GM21529 (cell line): ENCODE results near the gene RBM14.
"Not testable (repeated sequence)": the region's sequence is repeated elsewhere in the genome, so short reads cannot be mapped to it uniquely, and the experiment has no call there.

Experiments
- ATAC-seq: cut with Tn5 transposase; IDR thresholded peaks from one replicate; pipeline ENCODE4 v1.9.1; 2021; ENCODE audit not compliant: unreplicated experiment

RBM14 gene

DNA sequence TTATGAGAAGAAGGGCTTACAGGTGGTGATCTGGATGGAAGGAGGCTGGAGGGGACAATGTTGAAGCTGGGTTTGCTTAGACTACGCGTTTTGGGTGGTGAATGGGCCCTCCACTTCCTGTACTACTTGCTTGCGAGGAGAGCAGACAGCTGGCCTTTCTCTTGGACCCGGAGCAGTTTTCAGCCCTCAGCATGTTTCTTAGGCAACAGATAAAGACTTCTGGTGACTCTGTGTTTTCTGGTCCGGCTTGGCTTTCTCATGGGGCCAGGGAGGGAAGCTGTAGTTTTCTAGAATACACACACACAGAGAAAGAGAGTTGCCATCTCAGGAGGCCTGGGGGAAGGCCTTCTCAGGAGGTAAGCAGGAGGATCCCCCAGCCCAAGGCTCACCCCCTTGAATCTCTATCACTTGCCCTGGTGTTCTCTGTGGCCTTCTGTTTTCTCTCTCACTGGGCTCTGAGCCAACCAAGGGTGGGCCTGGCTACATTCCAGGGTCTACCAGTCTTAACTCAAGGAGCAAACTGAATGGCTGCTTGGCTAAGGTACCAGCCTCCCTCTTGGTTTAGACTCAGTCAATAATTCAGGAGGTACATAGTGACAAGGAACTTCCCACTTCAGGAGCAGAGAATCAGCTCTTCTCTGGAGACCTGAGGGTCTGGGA is 21.1 kb upstream of the RBM14 start:
- no peak for ATAC-seq

DNA sequence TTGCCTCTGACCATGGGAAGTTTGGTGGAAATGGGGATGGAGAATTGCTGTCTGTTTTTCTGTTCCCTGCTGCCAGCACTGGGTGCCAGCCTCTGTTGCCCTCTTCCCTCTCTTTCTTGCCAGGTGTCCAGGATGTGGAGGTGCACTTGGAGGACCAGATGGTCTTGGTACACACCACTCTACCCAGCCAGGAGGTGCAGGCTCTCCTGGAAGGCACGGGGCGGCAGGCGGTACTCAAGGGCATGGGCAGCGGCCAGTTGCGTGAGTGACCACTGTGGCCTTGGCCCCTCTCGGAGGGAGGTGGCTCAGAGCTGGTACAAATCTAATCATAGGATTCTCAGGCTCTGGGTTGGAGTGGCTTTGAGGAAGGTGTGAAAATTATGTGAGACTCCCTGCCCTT is 17.4 kb upstream of the RBM14 start:
- no peak for ATAC-seq

DNA sequence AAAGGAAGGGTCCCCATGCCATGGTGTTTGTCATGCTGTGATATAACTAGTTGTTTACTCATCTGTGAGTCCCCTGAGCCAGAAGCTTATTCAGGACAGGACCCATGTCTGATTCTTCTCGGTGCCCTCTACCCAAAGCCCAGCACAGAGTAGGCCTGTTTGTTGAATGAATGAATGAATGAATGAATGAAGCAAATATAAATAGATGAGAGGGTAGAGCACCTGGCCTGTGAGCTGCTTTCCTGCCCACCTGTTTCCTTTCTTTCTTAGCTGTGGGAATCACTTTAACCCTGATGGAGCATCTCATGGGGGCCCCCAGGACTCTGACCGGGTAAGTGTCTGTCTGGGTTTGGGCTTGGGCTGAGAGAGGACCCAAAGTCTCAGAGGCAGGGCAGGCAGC is 16.2 kb upstream of the RBM14 start:
- no peak for ATAC-seq

DNA sequence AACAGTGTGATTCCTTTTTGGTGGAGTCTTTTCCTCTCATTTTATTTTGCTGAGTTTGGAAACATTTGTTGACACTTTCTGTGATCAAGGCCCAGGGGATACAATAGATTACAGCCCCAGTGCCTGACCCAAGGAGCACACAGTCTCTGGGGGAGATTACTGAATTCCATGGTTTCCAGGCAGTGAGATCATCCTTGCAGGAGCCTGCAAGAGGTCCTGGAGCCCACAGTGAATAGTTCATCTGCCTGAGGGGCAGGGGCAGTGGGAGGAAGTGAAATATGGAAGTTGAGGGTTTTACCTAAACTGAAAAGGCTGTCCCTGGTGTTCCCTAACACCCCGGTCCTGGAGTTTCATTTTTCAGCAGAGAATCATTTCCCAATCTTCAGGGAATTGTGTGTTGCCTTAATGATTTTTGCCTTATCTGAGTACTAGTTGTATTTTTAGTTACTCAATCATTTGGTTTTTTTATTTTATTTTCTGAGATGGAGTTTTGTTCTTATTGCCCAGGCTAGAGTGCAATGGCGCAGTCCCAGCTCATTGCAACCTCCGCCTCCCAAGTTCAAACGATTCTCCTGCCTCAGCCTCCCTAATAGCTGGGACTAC is 15.7 kb upstream of the RBM14 start:
- ATAC-seq, result no peak

DNA sequence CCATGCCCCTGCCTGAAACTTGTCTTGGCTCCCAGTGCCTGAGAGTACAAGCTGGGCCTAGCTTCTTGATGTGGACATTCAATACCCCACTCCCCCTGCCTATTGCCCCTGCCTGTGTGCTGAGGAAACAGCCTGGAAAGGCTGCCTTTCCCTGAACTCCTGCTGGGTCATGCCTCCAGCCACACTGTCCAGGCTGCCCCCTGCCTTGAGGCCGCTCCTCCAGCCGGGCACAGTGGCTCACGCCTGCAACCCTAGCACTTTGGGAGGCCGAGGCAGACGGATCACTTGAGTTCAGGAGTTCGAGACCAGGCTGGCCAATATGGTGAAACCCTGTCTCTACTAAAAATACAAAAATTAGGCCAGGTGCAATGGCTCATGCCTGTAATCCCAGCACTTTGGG is 13.4 kb upstream of the RBM14 start:
- no peak for ATAC-seq

DNA sequence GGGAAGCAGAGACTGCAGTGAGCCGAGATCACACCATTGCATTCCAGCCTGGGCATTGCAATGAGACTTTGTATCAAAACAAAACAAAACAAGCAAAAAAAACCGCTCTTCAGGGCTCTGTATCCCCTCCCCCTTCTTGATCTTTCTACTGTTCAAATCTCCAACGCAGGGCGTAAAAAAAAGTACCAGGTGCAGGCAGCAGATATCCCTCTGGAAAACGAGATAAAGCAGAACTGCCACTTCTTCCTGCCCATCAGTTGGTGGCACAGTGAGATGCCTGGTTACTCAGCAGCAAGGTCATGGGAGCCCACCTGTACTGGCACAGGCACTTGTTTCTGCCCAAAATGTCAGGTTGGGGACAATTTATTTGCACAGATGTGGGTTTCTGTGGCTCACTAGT is 12.3 kb upstream of the RBM14 start:
- ATAC-seq, result no peak

DNA sequence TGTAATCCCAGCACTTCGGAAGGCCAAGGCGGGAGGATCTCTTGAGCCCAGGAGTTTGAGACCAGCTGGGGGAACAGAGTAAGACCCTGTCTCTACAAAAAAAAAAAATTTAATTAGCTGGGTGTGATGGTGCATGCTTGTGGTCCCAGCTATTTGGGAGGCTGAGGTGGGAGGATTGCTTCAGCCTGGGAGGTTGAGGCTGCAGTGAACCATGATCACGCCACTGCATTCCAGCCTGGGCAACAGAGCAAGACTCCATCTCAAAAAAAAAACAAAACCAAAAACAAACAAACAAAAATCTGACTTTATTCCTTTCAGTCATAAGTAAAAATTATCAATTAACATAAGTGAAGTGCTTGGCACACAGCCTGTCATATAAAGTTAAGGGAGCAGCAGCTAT is 9.8 kb upstream of the RBM14 start:
- not testable (repeated sequence) for ATAC-seq

DNA sequence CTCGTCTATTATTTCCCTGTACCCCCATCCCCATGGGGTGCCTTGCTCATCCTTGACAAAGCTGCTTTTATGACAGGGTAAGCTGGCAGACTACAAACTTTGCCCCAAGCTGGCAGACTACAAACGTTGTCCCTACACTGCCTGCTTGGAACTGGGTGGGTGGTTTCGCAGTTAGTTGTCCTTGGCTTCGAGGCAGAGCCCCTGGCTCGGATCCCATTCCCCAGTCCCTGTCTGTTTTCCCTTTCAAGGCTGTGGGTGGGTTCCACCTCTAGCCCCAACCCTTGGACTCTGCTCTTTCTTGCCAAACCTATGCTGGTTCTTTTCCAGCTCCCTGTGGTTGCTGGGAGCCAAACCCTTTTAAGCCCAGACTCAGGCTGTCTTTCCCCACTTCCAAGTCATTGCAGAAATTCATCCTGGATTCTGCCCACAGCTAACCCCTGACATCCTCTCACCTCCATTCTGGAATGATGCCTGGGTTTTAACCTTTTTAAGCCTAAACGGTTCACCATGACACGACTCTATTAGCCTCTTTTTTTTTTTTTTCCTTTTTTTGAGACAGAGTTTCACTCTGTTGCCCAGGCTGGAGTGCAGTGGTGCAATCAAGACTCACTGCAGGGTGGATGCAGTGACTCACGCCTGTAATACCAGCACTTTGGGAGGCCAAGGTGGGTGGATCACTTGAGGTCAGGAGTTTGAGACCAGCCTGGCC is 9.2 kb upstream of the RBM14 start:
- no peak for ATAC-seq

DNA sequence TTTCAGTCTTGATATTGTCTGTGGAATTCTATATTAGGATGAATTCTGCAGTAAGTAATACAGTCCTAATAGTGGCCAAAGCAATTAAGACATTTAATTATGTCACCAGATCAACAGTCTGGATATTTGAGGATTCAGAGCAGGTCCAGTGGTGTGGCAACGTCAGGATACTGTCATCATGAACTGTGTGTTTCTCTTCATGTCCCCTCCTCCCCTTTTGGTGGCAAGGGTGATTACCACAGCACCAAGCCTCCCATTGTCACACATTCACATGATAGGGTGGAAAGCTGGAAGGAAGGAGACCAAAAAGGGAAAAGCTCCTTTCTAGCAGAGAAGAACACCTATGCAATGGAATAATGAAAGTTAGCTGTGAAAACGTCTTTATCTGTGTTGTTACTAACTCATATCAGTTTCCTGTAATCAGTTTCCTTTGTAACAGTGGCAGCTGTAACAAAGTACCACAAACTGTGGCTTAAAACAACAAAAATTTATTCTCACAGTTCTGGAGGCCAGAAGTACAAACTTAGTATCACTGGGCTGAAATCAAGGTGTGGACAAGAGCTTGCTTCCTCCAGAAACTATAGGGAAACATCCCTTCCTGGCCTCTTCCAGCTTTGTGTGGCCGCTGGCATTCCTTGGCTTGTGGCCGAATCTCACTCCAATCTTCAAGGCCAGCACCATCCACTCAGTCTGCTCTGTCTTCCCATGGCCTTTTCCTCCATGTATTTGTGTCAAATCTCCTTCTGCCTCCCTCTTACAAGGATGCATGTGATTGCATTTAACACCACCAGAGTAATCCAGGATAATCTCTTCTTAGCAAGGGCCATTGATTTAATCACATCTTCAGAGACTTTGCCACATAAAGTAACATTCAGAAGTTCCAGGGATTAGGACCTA is 6.5 kb upstream of the RBM14 start:
- ATAC-seq, result no peak

DNA sequence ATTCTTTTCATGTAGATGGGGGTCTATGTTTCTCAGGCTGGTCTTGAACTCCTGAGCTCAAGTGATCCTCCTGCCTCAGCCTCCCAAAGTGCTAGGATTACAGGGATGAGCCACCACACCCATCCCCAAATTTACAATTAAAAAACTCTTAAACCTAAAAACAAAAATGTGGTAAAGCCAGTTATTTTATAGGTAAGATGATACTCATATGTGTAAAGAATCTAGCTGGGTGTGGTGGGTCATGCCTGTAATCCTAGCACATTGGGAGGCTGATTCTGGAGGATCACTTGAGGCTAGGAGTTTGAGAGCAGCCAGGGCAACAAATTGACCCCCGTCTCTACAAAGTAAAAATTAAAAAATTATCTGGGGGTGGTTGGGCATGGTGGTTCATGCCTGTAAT is 4.0 kb upstream of the RBM14 start:
- ATAC-seq, result no peak

DNA sequence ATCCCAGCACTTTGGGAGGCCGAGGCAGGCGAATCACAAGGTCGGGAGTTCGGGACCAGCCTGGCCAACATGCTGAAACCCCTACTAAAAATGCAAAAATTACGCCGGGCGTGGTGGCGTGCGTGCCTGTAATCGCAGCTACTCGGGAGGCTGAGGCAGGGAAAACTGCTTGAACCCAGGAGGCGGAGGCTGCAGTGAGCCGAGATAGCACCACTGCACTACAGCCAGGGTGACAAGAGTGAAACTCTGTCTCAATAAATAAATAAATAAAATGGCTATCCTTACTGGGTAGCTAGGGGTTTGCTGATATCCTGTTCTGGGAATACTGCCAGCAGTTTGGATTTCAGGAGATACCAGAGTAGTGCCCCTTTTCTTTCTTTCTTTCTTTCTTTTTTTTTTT is 2.4 kb upstream of the RBM14 start:
- no peak for ATAC-seq

DNA sequence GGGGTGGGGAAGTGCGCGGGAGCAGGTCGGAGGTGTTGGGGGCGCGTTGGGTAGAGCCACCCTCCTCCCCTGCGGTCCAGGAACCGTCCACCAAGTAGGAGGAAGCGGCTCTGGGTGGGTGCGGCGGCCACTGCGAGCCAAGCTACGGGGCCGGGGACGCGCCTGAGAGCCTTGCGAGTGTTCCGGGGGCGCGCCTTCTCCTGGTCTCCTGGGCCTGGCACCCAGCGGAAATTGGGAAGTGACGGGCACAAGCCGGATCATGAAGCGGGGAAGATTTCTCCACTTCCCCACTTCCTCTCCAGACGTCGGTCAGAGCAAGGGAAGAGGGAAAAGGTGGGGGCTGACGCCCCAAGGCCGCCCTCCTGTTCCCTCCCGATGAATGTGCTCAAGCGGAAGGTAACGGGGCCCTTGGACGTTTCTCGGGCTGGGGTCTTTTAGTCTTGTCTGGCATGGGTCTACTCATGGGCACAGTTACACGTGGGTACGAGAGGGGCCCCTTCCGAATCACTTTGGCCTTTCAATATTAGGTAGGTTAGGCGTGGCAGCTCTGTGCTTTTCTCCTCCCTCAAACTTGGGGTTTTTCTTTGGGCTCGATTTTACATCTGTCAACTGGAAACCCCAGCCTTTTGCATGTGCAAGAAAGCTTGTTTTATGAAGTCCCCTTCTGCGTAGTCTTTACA is 865 bp downstream of the RBM14 start:
- ATAC-seq, result no peak

DNA sequence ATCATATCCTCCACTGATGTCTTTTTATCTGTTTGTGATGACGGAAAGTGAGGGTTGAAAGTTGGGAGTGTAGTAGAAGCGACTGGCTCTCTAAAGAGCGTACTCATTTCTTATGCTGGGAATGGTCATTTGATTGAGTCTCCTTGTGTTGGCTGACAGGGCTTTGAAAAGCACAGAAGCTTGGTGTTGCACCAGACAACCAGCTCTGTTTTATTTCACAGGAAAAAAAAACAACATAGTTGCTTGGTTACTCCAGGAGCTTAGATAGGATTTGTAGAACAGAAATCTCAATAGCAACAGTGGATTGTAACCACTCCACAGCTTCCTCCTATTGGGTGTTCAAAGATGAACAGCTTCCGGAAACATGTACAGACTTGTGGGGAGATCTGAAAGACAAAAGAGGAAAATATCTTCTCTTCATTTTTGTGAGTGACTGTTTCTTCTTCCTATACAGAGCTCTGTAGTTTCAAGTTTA is 2.7 kb downstream of the RBM14 start:
- no peak for ATAC-seq

DNA sequence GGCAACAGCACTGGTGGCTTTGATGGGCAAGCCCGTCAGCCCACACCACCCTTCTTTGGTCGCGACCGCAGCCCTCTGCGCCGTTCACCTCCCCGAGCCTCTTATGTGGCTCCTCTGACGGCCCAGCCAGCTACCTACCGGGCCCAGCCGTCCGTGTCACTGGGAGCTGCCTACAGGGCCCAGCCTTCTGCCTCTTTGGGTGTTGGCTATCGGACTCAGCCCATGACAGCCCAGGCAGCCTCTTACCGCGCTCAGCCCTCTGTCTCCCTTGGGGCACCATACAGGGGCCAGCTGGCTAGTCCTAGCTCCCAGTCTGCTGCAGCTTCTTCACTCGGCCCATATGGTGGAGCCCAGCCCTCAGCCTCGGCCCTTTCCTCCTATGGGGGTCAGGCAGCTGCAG is 8.0 kb downstream of the RBM14 start:
- no peak for ATAC-seq

DNA sequence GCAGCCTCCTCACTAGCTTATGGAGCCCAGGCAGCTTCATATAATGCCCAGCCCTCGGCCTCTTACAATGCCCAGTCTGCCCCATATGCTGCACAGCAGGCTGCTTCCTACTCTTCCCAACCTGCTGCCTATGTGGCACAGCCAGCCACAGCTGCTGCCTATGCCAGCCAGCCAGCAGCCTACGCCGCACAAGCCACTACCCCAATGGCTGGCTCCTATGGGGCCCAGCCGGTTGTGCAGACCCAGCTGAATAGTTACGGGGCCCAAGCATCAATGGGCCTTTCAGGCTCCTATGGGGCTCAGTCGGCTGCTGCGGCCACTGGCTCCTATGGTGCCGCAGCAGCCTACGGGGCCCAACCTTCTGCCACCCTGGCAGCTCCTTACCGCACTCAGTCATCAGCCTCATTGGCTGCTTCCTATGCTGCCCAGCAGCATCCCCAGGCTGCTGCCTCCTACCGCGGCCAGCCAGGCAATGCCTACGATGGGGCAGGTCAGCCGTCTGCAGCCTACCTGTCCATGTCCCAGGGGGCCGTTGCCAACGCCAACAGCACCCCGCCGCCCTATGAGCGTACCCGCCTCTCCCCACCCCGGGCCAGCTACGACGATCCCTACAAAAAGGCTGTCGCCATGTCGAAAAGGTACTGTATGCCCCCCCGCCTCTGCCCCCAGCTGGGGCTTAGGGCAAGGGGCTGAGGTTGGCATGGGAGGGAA is 8.8 kb downstream of the RBM14 start:
- ATAC-seq, result no peak

DNA sequence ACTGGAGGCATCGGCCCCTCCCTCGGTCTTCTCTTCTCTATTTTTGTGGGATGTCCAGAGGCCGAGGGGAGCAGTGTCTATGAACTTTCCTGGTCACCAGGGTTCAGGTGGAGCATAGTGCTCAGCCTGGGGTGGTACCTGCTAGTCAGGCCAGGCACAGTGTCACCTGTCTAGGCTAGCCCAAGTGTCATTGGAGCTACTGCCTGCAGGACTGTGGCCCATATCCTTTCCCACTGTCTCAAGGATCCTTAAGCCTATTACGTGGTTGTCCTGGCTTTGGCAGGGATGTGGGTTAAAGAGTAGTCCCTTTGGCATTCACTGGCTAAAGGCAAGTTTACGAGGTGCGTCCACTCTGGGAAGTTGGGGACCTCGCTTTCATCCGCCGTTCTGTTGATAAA is 9.3 kb downstream of the RBM14 start:
- ATAC-seq, result no peak

DNA sequence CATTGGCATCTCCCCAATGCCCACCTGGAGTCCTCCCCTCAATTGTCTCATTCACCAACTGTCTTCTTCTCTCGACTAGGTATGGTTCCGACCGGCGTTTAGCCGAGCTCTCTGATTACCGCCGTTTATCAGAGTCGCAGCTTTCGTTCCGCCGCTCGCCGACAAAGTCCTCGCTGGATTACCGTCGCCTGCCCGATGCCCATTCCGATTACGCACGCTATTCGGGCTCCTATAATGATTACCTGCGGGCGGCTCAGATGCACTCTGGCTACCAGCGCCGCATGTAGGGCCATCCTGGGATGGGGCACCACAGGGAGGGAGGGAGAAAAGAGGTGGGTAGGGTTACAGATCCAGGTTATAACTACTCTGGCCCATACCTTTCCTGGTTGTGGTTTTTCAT is 10.0 kb downstream of the RBM14 start:
- no peak for ATAC-seq

DNA sequence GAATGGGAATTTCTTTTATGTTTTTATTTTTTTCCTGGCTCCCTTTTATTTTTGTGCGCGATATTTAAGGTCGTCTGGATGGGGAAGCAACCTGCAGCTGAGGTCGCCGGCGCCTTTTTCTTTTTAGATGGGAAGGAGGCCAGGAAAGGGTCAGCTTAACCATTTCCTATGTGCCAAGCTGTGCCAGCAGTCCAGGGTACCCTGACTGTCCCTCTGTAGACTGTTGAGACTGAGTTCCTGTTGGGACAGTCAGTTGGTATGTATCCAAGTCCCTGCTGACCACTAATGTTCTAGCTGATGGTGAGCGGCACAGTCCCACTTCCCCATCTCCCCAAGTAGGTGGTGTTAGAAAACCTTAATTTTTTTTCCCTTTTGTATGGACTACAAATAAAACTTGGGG is 10.5 kb downstream of the RBM14 start:
- no peak for ATAC-seq

DNA sequence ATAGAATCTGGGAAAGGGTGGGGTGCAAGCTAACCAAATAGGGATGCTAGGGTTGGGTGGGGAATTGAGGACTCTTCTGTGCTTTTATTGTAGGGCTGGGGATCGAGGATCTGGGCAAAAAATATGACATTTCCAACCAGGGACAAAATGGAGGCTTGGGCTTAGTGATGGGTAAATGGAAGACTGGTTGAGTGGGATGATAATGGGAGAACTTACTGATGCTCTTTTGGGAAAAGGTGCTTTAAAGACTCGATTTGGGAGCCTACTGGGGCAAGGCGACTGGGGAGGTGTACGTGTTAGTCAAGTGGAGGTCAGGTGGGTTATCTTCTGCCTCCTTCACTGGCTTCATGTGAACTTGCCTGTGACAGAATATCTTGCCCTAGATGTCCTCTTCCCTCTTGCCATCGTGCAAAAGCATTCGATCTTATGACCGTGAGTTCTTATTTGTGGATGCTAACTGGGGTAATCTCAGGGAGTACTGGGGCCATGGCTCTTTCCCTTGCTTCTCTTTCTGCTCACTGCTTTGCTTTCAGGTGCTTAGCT is 11.7 kb downstream of the RBM14 start:
- ATAC-seq, result no peak

DNA sequence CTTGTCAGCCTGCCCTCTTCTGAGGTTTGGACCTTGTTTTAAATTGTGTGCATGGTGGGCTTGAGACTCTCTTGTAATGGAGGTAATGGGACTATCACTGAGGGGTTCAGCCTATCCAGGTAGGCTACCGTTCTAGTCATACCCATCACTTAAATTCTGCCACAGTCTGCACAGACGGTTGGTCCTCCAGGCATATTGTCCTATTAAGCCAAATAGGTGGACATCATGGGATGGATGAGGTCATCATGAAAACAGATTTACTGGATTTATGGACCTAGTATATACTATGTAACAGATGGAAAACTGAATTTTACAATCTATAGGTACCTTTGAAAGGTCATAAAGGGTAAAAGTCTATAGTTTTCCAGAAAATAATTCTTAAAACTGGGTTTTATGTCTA is 12.9 kb downstream of the RBM14 start:
- ATAC-seq, result no peak
